GM19351 (cell line): ENCODE measurements around the gene KCNS1.

ENCODE experiments used
- ATAC-seq: cut with Tn5 transposase; IDR thresholded peaks from one replicate; pipeline ENCODE4 v1.9.1; 2021; ENCODE audit warnings: mild to moderate bottlenecking, moderate library complexity; ENCODE audit not compliant: unreplicated experiment

The KCNS1 gene

DNA sequence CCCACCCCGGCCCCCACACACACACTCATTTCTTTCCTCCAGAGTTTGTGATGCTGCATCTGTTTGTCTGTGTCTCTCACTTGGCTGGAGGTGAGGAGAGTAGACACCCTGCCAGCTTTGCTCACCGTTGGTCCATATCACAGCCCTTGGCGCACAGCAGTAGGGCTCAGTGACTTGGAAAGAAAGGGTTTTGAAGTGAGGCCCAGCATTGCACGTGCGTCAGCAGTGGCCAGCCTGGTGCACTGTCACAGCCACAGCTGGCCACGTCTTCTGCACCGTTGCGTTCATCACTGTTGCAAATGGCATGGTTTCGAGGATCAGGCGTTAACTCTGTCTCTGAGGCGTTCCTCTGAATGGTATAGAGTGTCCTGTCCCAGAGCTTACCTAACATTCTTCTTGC lies 10.4 kb upstream of the KCNS1 start:
- ATAC-seq, result no peak

DNA sequence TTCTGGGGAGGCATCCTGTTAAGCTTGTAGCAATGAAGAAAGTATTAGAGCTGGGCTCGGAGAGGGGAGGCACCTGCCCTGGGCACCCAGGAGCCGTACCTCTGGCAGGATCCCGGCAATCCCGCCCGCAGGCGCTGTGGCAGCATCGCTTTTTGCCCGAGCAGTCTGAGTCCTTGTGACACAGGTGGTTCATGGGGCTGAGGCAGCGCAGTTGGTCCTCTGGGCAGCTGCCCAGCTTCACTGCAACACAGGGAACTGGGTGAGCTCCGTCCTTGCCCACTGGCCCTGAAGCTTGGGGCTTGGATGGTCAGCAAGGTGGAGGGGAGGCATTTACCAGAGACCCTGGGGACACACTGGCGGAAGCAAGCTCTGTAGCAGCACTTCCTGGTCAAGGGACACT lies 9.4 kb upstream of the KCNS1 start:
- ATAC-seq, result no peak

DNA sequence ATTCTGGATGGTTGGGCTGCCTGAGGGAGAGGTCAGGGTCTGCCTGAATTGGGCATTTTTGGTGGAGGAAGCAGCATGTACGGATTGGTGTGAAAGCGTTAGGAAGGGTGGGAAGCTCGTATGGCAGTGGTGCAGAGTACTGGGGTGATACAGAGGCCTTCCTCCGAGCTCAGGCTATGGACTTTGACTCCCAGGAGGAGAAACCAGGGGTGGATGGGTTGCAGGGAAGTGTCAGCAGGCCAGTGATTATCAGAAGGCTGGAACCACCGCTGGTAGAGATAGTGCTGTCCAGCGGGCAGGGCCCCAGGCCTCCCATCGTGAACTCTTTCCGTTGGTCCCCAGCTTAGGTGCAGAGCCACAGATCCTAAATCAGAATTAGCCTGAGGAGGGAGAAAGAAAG lies 8.7 kb upstream of the KCNS1 start:
- ATAC-seq, result no peak

DNA sequence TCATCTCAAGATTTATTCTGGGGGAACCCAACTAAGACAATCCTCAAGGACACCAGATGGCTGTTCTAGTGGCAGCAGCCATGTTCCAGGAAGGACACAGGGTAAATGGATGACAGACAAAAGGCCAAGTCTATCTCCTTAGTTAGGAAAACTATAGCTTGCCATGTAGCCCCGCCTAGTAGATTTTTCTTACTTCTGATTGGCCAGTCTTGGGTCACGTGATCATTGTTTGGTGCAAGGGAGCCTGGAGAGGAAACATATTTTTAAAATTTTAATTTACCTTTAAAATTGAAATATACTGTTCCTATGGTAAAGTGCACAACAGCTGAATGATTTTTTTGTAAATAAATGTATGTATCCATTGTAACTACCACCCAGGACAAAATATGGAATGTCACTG lies 4.4 kb upstream of the KCNS1 start:
- ATAC-seq, result no peak

DNA sequence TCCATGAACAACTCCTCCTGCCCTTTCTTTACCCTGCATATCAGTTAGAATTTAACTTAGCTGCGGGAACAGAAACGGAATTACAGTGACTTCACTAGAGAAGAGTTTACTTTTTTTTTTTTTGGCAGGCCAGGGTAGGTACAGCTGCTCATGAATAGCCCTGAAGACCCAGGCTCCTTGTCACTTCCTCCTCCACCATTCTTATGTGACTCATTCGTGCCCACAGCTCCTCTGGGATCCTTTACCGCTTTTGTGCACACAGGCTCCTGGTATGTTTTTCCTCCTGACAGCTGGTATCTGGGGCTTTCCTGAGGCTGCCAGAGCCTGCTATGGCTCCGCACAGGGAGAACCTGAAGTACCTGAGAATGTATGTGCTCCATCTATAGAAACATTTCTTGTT lies 3.9 kb upstream of the KCNS1 start:
- ATAC-seq, result no peak

DNA sequence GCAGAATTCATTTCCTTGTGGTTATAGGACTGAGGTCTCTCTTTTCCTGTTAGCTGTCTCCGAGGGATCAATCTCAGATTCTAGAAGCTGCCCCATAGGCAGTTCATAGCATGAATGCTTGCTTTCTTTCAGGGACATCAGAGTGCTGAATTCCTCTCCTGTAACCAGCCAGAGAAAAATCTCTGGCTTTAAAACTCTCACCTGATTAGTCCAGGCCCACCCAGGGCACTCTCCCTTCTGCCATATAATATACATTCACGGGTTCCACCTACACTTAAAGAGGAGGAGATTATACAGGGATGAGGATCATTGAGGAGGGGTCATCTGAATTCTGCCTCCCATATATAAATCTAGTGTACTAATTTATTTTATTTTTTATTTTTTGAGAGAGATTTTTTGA lies 2.1 kb upstream of the KCNS1 start:
- ATAC-seq, result no peak

DNA sequence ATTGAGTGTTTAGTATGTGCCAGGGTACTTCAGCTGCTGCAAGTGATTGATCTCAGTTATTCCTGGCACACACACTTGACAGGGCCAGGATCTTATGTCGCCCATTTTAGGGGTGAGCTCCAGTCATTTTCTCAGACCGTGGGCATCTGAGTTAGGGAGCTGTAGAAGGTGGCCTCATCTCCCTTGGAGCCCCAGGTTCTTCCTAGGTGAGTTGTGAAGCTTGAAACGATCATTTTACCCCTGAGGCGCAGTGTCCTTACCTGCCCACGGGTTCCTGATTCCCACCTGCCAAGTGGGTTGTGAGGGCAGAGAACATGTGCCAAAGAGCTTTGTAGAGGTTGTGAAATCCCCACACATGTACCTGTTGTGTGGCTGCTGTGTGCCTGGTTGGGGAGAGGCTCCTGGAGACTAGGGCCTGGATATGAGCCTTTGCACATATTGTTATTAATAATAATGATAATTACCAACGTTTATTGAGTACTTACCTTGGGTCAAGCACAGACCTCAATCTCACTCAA lies 465 bp upstream of the KCNS1 start:
- ATAC-seq, result no peak

DNA sequence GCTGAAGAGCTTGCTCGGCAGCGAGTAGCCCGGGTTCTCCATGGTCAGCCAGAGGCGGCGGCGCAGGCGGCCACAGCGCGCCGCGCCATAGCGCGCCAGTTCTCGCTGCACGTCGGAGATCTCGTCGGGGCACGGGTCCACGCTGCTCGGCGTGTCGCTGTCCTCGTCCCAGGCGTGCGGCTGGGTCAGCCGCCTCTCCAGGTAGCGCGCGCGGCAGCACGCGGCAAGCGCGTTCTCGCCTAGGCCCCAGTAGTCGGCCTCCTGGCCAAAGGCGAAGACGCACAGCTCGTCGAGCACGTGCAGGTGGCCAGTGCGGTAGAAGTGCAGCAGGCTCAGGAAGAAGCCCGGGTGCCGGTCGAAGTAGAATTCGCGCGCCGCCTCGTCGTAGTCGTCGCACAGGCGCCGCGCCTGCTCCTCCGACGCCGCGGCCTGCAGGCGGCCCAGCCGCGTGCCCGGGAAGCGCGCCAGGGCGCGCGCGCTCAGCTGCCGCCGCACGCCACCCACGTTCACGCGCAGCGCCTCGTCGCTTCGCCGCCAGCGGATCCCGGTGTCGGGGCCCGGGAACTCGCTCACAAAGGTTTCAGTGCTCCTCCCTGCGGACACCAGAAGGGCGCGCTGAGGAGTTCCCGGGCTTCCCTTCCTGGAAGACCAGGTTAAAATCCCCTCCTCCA lies 2.7 kb downstream of the KCNS1 start:
- no peak for ATAC-seq

DNA sequence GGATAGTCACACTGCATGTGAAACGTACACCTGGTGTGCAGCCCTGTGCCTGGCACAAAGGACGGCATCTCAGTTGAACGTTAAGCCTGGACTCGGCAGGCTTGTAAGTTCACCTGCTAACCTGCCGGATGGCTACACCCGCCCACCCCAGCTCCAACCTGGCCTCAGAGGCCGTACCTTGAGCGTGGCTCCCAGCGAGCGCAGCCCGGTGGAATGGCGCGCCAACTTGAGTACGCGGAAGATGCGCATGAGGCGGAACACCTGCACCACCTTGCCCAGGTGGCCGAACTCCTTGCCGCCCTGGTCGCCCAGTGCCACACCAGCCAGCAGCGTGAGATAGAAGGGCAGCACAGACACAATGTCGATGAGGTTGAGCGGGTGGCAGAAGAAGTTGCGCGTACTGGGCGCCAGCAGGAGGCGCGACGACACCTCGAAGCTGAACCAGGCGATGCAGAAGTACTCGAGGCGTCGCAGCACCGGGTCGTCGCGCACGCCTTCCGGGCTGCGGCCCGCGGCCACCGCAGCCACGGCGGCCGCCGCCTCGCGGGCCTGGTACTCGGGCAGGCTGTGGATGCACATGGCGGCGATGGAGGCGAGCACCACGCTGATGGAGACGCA lies 3.3 kb downstream of the KCNS1 start:
- ATAC-seq, result no peak

DNA sequence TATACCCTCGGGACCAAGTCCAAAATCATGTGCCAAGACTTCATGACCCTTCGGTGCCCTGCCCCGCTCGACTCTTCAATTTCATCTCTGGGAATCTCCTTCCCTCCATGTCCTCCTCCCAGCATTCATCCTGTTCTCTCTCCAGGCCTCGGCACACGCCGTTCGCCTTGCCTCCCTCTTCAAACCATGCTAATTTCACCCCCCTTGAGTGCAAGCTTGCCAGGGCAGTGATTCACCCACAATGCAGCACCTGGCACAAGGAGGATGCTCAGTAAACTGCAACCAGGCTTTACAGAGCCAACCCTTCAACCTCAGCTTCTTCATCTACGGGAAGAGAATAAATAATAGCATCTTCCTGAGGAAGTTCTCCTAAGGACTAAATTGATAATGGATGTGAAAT lies 4.1 kb downstream of the KCNS1 start:
- ATAC-seq, result no peak

DNA sequence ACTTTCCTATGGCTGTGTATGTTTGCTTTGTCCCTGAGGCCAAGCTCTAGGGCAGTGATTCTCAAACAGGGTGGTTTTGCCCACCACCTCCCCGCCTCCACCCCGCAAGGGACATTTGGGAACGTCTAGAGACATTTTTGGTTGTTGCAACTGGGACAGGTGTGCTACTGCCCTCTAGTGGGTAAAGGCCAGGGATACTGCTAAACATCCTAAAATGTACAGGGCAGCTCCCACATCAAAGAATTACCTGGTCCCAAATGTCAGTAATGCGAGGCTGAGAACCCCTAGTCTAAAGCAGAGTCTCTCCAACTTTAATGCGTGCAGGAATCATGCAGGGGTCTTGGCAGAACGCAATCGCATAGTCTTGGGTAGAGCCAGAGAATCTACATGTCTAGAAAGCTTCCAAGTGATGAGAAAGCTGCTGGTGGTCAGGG lies 5.1 kb downstream of the KCNS1 start:
- ATAC-seq, result no peak

DNA sequence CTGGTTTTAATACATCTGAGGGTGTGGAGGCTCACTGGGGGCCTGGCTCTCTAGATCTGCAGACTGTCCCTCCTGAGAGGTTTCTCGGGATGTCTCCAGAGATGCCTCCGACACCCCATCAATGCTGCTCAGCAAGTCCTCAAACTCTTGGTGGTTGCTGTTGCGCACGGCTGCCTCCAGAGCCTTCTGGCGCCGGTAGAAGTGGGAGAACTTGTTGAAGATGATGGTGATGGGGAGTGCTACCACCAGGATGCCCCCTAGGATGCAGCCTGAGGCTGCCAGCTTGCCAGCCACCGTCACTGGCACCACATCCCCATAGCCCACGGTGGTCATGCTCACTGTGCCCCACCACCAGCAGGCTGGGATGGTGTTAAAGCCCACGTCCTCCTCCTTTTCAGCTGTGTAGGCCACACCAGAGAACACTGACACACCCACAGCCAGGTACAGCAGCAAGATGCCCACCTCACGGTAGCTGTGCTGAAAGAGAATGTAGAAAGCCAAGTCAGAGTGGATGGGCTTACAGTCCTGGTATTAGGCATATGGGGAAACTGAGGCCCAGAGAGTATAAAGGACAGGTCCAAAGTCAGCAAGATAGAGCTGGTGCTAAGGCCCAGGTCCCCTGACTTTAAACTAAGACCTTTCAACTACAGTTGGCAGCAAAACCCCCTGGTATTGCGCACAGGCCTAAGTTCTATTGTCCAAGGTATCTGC lies 5.9 kb downstream of the KCNS1 start:
- no peak for ATAC-seq

DNA sequence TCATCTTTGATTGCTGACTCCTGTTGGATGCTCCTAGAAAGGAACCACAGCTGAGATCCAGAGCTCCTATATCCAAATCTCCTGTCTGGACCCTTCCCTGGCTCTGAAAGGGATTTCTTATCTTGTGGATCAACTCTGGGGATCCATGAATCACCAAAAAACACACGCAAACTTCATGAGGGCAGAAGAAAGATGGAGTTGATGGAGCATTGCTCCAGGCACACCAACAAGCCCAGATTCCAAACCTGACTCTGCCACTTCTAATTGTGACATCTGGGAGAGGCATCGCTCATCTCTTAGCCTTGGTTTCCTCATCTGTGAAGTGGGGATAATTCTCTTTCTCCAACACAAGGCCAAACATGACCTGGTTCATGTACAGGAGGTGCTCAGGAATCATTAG lies 6.7 kb downstream of the KCNS1 start:
- no peak for ATAC-seq

DNA sequence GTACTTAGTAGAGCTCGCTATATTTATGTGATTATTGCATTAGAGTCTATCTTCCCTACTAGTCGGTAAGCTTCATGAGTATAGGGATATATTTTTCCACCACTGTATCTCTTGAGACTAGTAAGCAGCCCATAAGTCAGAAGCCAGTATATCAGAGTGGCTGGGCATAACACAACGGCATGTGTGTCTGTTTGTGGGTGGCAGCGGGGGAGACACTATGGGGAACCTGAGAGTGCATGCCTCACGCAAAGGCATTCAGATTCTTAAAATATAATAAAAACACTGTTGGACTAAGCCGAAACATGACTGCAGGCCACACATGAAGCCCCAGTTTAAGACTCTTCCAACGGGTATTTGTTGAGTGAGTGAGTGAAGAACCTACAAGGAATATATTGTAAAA lies 8.0 kb downstream of the KCNS1 start:
- ATAC-seq, result no peak

DNA sequence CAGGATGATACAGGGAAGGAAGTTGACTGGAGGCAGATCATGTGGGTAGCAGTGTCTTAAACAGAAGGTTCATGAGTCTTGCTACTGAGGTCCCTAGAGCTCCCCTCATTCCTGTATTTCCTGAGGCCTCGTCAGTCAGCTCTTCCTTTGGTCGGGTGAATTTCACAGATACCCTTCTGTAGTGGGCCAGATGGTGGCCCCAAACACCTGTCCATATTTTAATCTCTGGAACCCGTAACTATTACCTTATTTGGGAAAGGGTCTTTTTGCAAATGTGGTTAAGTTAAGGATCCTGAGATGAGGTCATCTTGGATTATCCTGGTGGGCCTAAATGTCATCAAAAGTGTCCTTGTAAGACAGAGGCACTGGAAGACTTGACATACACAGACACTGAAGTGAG lies 9.6 kb downstream of the KCNS1 start:
- no peak for ATAC-seq

DNA sequence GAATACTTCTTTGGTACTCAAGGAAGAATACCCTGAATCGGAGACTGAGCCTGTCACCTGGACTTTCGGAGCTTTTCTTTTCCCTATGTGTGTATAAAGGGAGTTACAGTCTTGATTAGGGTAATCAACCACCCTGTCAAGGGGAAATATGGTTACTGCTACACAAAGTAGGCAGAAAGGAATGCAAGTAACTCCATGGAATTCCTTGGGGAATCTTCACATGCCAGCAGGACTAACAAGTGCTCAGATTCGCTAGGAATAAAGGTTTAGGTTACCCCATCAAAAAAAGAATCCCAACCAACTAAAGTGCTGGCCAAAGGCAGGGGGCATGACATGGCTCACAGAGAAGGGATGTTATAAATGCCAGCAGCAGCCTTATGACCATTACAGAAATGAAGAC lies 10.4 kb downstream of the KCNS1 start:
- no peak for ATAC-seq

DNA sequence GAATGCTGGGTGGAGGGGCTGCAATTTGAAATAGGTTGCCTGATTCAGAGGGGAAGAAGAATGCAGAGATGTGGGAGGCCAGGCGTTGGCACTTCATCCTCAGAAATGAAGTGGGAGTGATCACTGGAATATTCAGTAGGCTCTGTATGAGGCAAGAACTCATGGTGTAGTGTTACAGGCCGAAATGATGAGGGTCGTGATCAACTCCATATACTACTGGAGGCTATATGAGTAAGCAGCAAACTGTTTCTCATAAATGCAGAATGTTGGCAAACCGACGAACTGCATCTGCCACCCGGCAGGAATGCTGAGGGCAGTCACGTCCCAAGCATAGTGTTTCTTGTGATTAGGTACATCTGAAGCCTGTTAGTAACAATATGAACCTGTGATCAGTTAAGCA lies 12.7 kb downstream of the KCNS1 start:
- ATAC-seq, result no peak

DNA sequence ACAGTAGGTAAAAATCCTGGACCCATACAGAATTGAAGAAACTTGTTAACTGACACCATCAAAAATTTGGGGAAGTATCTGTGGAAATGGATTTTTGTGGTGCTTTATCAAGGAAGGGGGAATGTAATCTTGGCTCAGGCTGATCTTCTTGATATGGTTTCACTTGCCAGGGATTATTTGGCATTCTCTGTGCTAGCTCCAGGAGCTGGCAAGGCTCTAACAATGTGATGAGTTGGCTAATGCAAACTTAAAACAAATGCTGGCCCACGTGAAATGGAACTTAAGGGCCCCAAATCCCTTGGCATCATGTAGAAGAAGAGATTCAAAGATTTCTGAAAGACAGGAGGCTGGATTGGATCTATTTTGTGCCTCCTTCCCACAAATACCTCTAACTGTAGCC lies 13.1 kb downstream of the KCNS1 start:
- no peak for ATAC-seq

DNA sequence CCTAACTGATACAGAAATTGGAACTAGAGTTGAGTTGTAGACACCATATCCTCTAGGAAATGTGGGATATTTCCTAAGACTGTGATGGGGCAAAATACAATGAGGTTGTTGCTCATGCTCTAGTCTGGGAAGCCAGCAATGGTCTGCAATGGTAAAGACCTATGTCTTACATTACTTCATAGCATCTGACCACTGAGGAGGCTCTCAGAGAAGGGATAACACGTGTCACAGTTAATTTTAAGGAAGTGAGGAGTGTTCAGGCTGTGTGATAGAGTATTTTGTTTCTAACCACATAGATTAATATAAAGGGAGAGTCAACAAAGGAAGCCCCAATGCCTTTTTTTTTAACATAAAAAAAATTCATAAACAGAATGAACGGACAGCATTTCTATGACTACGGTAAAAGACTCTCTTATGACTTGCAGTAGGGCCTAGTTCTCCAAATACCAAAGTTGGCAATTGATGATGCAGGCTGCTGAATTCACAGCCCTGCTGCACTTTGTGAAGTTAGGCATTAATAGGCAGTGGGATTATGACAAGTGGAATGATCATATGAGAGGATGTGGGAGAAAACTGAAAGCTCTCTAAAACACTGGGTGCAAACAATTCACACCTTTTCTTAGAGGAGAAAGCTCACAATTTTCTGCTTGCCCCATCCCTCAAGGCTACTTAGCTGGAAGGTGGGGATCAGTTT lies 13.7 kb downstream of the KCNS1 start:
- ATAC-seq, result no peak

DNA sequence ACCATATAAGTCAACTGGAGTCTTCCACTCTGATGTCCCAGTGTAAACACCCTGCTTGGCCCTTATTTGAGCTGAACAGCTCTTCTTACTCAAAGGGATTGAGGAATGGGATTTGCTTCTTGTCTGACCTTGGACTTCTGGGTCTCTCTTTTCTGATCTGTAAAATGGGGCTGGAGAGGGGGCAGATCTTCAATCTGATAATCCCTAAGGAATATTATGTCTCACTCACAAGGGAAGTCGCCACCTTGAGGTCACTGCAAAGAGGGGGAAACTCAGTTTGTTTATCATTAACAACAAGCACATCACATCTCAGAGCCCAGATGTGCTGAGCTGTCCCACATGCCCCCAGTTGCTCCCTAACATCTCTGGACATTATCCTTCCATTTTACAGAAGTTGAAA lies 15.1 kb downstream of the KCNS1 start:
- ATAC-seq, result no peak

DNA sequence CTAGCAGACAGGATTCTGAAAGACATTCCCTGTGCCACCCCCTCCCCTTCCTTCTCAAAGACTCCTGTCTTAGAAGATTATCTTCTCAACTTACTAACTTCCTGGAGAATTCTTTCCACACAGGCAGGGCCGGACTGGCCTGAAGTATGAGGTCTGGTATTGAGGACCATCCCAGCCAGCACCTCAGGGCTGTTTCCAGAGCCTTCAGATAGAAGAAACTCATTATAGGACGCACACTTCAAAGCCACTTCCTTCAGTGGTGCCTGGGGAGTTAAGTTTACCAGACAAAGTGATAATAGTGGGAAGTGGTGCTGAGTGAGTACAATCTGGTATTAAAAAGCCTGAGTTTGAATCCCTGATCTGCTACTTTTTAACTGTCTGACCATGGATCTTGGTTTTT lies 15.6 kb downstream of the KCNS1 start:
- ATAC-seq, result no peak

DNA sequence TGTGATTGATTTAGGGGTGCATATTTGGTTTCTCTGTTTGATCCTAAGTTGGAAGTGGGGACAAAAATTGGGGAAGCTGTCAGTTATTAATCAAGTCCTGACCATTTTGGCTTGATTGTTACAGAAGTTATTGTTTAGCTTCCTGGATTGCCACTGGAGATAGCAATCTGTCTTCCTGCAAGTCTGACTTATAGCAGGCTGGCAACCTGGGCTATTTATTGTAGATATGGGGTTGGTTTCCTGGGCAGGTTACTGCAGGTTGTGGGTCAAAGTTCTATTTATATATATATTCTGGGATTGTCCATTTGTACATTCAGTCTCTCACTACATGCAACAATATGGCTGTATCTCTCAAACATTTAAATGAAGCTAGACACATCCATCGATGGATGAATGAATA lies 17.8 kb downstream of the KCNS1 start:
- ATAC-seq, result no peak
